GM23338 (cell line): ENCODE results near the gene MRPL32. TPM values are rescaled to one million over a fixed set of nuclear protein-coding genes. Genes with fewer than 3 reads are reported as not detected.

Experiments used
- ATAC-seq: fragments of 200-7000 bp; cut with Tn5 transposase; 3 replicates; pipeline ENCODE4 v1.9.1; 2020
- DNase-seq: peaks from one replicate; pipeline ENCODE4 v3.0.0-alpha.2; 2015; ENCODE audit warnings: low spot score
- H2AFZ ChIP-seq: fragments of 200-600 bp; sonication (generic); 2 replicates; pipeline ENCODE4 v1.8.0; 2016; ENCODE audit warnings: antibody characterized with exemption, mild to moderate bottlenecking, moderate library complexity
- H3F3A ChIP-seq: fragments of 200-600 bp; sonication (generic); replicated peaks from 2 replicates; pipeline ENCODE4 v1.8.0; 2017; ENCODE audit warnings: antibody characterized with exemption, mixed run types, low read depth
- H3K27ac ChIP-seq: fragments of 200-600 bp; sonication (generic); 2 replicates; pipeline ENCODE4 v1.6.1; 2016; ENCODE audit warnings: low read depth
- H3K27me3 ChIP-seq: fragments of 200-600 bp; sonication (generic); 2 replicates; pipeline ENCODE4 v1.8.0; 2016; ENCODE audit warnings: mild to moderate bottlenecking, mixed run types, moderate library complexity; ENCODE audit not compliant: insufficient read depth
- H3K36me3 ChIP-seq: fragments of 200-600 bp; sonication (generic); 2 replicates; pipeline ENCODE4 v1.8.0; 2016; ENCODE audit warnings: mild to moderate bottlenecking; ENCODE audit not compliant: insufficient read depth
- H3K4me1 ChIP-seq: fragments of 200-600 bp; sonication (generic); 2 replicates; pipeline ENCODE4 v1.8.0; 2016; ENCODE audit warnings: mild to moderate bottlenecking, moderate library complexity; ENCODE audit not compliant: insufficient read depth
- H3K4me2 ChIP-seq: fragments of 200-600 bp; sonication (generic); 2 replicates; pipeline ENCODE4 v1.7.1; 2017; ENCODE audit warnings: mixed run types
- H3K4me3 ChIP-seq: fragments of 200-600 bp; sonication (generic); 2 replicates; pipeline ENCODE4 v1.6.1; 2016; ENCODE audit warnings: mixed run types
- H3K79me2 ChIP-seq: fragments of 200-600 bp; sonication (generic); replicated peaks from 2 replicates; pipeline ENCODE4 v1.8.0; 2017; ENCODE audit warnings: mild to moderate bottlenecking; ENCODE audit not compliant: insufficient read depth
- H3K9me2 ChIP-seq: fragments of 200-600 bp; sonication (generic); 2 replicates; pipeline ENCODE4 v1.8.0; 2017; ENCODE audit not compliant: insufficient read depth
- H4K20me1 ChIP-seq: fragments of 200-600 bp; sonication (generic); replicated peaks from 2 replicates; pipeline ENCODE4 v1.8.0; 2017; ENCODE audit warnings: mild to moderate bottlenecking; ENCODE audit not compliant: insufficient read depth
- H3K27ac Mint-ChIP-seq: 2 replicates; pipeline ENCODE4 v1.8.0; 2020; ENCODE audit warnings: inconsistent platforms, mild to moderate bottlenecking, moderate library complexity, mixed read lengths
- H3K27me3 Mint-ChIP-seq: 3 replicates; pipeline ENCODE4 v1.8.0; 2022; ENCODE audit warnings: low read depth, mild to moderate bottlenecking, moderate library complexity, mixed read lengths, inconsistent platforms; ENCODE audit not compliant: insufficient read depth, poor library complexity
- H3K36me3 Mint-ChIP-seq: 3 replicates; pipeline ENCODE4 v1.8.0; 2021; ENCODE audit warnings: low read depth, mild to moderate bottlenecking, inconsistent platforms, moderate library complexity, mixed read lengths
- H3K4me1 Mint-ChIP-seq: 3 replicates; pipeline ENCODE4 v1.8.0; 2020; ENCODE audit warnings: mild to moderate bottlenecking, inconsistent platforms, mixed read lengths
- H3K4me3 Mint-ChIP-seq: 3 replicates; pipeline ENCODE4 v1.8.0; 2021; ENCODE audit warnings: moderate library complexity, mild to moderate bottlenecking, inconsistent platforms, mixed read lengths
- H3K9me3 Mint-ChIP-seq: 3 replicates; pipeline ENCODE4 v1.8.0; 2020; ENCODE audit warnings: moderate library complexity, mild to moderate bottlenecking, inconsistent platforms, mixed read lengths
- CREB1 ChIP-seq: fragments of 250-450 bp; sonication (Bioruptor Pico); IDR thresholded peaks from 2 replicates; pipeline ENCODE4 v1.5.0; 2020; ENCODE audit warnings: low read depth, mild to moderate bottlenecking, moderate library complexity
- CTCF ChIP-seq, 2 experiments: fragments of 200-600 bp in 1 of 2; sonication (generic) in 1 of 2; conservative IDR thresholded peaks; 2 replicates each; pipeline versions ENCODE4 v1.5.1 to v1.6.1; 2016 to 2017; ENCODE audit warnings: antibody characterized with exemption in 2 of 2, low read depth in 2 of 2, mild to moderate bottlenecking in 2 of 2, moderate library complexity in 1 of 2
- ETS1 ChIP-seq: IDR thresholded peaks from 2 replicates; pipeline ENCODE4 v1.6.1; 2016; ENCODE audit warnings: antibody characterized with exemption
- EZH2 ChIP-seq: fragments of 200-600 bp; sonication (generic); IDR thresholded peaks from one replicate; pipeline ENCODE4 v1.8.0; 2017; ENCODE audit warnings: antibody characterized with exemption, mild to moderate bottlenecking, low read depth; ENCODE audit not compliant: unreplicated experiment
- EZH2phosphoT487 ChIP-seq: fragments of 200-600 bp; sonication (generic); IDR thresholded peaks from one replicate; pipeline ENCODE4 v1.8.1; 2018; ENCODE audit warnings: antibody characterized with exemption; ENCODE audit not compliant: unreplicated experiment
- JUNB ChIP-seq: IDR thresholded peaks from one replicate; pipeline ENCODE4 v1.6.1; 2016; ENCODE audit warnings: antibody characterized with exemption; ENCODE audit not compliant: unreplicated experiment
- NANOG ChIP-seq: IDR thresholded peaks from 2 replicates; pipeline ENCODE4 v1.6.1; 2016; ENCODE audit warnings: antibody characterized with exemption, borderline replicate concordance
- POLR2AphosphoS5 ChIP-seq: IDR thresholded peaks from 2 replicates; pipeline ENCODE4 v1.6.1; 2016; ENCODE audit warnings: antibody characterized with exemption, low read depth
- REST ChIP-seq: IDR thresholded peaks from one replicate; pipeline ENCODE4 v1.6.1; 2018; ENCODE audit warnings: antibody characterized with exemption; ENCODE audit not compliant: unreplicated experiment
- STAT1 ChIP-seq: IDR thresholded peaks from one replicate; pipeline ENCODE4 v1.6.1; 2016; ENCODE audit warnings: antibody characterized with exemption; ENCODE audit not compliant: unreplicated experiment
- ZNF114 ChIP-seq: fragments of 250-450 bp; sonication (Bioruptor Pico); IDR thresholded peaks from 2 replicates; pipeline ENCODE4 v1.5.0; 2020; ENCODE audit warnings: mild to moderate bottlenecking, moderate library complexity
- ZNF331 ChIP-seq: fragments of 250-450 bp; sonication (Bioruptor Pico); IDR thresholded peaks from 2 replicates; pipeline ENCODE4 v1.5.0; 2020; ENCODE audit warnings: low read depth, mild to moderate bottlenecking, moderate library complexity
- ZNF462 ChIP-seq: fragments of 250-450 bp; sonication (Bioruptor Pico); IDR thresholded peaks from 2 replicates; pipeline ENCODE4 v1.5.0; 2020; ENCODE audit warnings: mild to moderate bottlenecking, moderate library complexity
- polyA plus RNA-seq: library from polyadenylated mRNA; unstranded; fragments of >200 nt; fragmentation: Nextera tagmentation; extraction: Ambion mirVana; gene quantifications from 2 replicates; pipeline ENCODE4 v1.2.1, GENCODE V29; 2016
- total RNA-seq: library from RNA; depleted of rRNA; stranded (reverse); fragments of >200 nt; shearing (Covaris generic); gene quantifications from 2 replicates; pipeline ENCODE4 v1.2.3, GENCODE V29; 2014

The MRPL32 gene
- total and polyA plus RNA-seq, 2 experiments from 2014 or later: 93.4 to 303 TPM

GRCh38 chr7:42929449-42929848 lies 2.7 kb upstream of the MRPL32 start:
- no peak overlapping the region for H2AFZ ChIP-seq
- H3K9me2 ChIP-seq: no peaks in the 10 kb centered on the region
- Mint-ChIP-seq H3K4me3 (peak overlapping the region; percentile 23), H3K36me3 (peaks cover 40% of the 10 kb centered on the region; the same call in 2 of the 3 replicates), H3K4me1 (peaks cover 14% of the 10 kb centered on the region; the same call in 2 of the 3 replicates), H3K9me3 (no peaks in the 10 kb centered on the region), H3K27ac (no peak overlapping the region), H3K27me3 (peaks cover 15% of the 10 kb centered on the region)
- 0 out of 2 replicates have a peak overlapping the region, but pooled peaks have one; percentile 22 for H3K27ac ChIP-seq
- no peak for TF ChIP-seq POLR2AphosphoS5
- no peak for TF ChIP-seq NANOG
- TF ChIP-seq ETS1: no peak
- TF ChIP-seq EZH2phosphoT487: no peak
- TF ChIP-seq CTCF (conservative IDR thresholded peaks at IDR 0.05; ENCODE audit: low read depth in 2 of 2): no peak
- TF ChIP-seq ZNF331 (CRISPR knock-in tag): no peak
- no peak for TF ChIP-seq JUNB
- no peak for TF ChIP-seq ZNF462 (CRISPR knock-in tag)
- no peak for TF ChIP-seq STAT1
- TF ChIP-seq CREB1 (CRISPR knock-in tag): no peak
- no peak for TF ChIP-seq EZH2
- TF ChIP-seq ZNF114 (CRISPR knock-in tag): no peak
- no peak for TF ChIP-seq REST
- H3K4me2 ChIP-seq: peak overlapping the region; percentile 94
- H3K27me3 ChIP-seq: no peaks in the 10 kb centered on the region
- ATAC-seq (no peak), DNase-seq (no peak)
- peak overlapping the region; percentile 89 for H3K4me3 ChIP-seq
- no peaks in the 10 kb centered on the region for H3F3A ChIP-seq
- peaks cover 96% of the 10 kb centered on the region for H3K79me2 ChIP-seq
- H3K36me3 ChIP-seq: peaks cover 30% of the 10 kb centered on the region
- peaks cover 12% of the 10 kb centered on the region for H3K4me1 ChIP-seq
- H4K20me1 ChIP-seq: peaks cover 65% of the 10 kb centered on the region
